Measurements from ENCODE around the gene RBM20. TPM values are rescaled to one million over a fixed set of nuclear protein-coding genes. Genes with fewer than 3 reads are reported as not detected.

The RBM20 gene
- total and polyA plus RNA-seq, 2 experiments from 2014 or later: 0.05 to 0.17 TPM

GRCh38 chr10:110851020-110851612 lies 207.0 kb downstream of the RBM20 start (continued):
- no peak for TF ChIP-seq ZNF462 (CRISPR knock-in tag; IDR thresholded peaks at IDR 0.05)

GRCh38 chr10:110852255-110852896 lies 208.2 kb downstream of the RBM20 start:
- H3K4me3 Mint-ChIP-seq: no peak overlapping the region
- Histone ChIP-seq H3K27me3 (ENCODE audit: insufficient read depth) (no peaks in the 10 kb centered on the region), H2AFZ (peak overlapping the region; percentile 69; the same call in 1 of the 2 replicates), H3F3A (replicated peaks; ENCODE audit: low read depth) (no peaks in the 10 kb centered on the region), H3K36me3 (ENCODE audit: insufficient read depth) (no peaks in the 10 kb centered on the region), H3K4me1 (ENCODE audit: insufficient read depth) (no peaks in the 10 kb centered on the region), H3K4me3 (no peak overlapping the region), H3K79me2 (replicated peaks; ENCODE audit: insufficient read depth) (no peaks in the 10 kb centered on the region), H3K9me2 (ENCODE audit: insufficient read depth) (no peaks in the 10 kb centered on the region), H3K27ac (ENCODE audit: low read depth) (no peak overlapping the region), H3K4me2 (no peak overlapping the region), H4K20me1 (replicated peaks; ENCODE audit: insufficient read depth) (no peaks in the 10 kb centered on the region)
- H3K36me3 Mint-ChIP-seq (ENCODE audit: low read depth): no peaks in the 10 kb centered on the region
- H3K9me3 Mint-ChIP-seq: no peaks in the 10 kb centered on the region
- no peak overlapping the region; the same call in 1 of the 2 replicates for H3K27ac Mint-ChIP-seq
- no peaks in the 10 kb centered on the region for H3K4me1 Mint-ChIP-seq
- peak; percentile 13 for DNase-seq (ENCODE audit: low spot score)
- peaks cover 4% of the 10 kb centered on the region for H3K27me3 Mint-ChIP-seq (ENCODE audit: insufficient read depth, low read depth, poor library complexity)
- no peak for ATAC-seq
- TF ChIP-seq EZH2phosphoT487 (IDR thresholded peaks at IDR 0.05; ENCODE audit: unreplicated experiment) (no peak), ETS1 (IDR thresholded peaks at IDR 0.05) (no peak), STAT1 (IDR thresholded peaks at IDR 0.05; ENCODE audit: unreplicated experiment) (no peak), REST (IDR thresholded peaks at IDR 0.05; ENCODE audit: unreplicated experiment) (no peak), NANOG (IDR thresholded peaks at IDR 0.05; ENCODE audit: borderline replicate concordance) (no peak), EZH2 (IDR thresholded peaks at IDR 0.05; ENCODE audit: low read depth, unreplicated experiment) (no peak)

Data from GM23338 (cell line).